B cell (primary cell): ENCODE measurements around the gene KCNH8.

ENCODE experiments used
- EZH2 ChIP-seq: IDR thresholded peaks from 2 replicates; pipeline ENCODE4 v1.6.1; 2012; ENCODE audit warnings: borderline replicate concordance, low read depth, mild to moderate bottlenecking, moderate library complexity, low read length; ENCODE audit not compliant: insufficient read depth, poor library complexity, severe bottlenecking
- TF ChIP-seq, protein P1 (sequence below): fragments of 200-600 bp; IDR thresholded peaks from one replicate; pipeline ENCODE4 v1.8.0; 2022; ENCODE audit warnings: antibody characterized with exemption, mild to moderate bottlenecking

DNA sequence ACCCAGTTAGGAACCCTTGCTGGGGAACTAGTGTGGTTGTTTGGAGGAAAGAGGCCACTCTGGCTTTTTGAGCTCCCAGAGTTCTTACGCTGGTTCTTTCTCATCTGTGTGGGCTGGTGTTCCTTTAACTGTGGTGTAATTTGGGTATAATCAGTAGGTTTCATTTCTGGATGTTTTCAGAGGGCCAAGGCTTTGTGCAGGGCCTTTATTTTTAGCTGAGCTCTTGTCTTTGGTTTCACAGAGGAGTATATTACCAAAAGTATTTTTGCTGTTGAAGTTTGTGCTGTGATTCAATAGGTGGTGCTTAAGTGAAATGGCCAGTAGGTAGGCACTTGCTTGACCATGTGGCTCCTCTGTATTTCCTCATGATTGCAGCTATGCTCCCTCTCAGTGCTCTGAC is 357.9 kb downstream of the KCNH8 start:
- TF ChIP-seq, protein P1, sequence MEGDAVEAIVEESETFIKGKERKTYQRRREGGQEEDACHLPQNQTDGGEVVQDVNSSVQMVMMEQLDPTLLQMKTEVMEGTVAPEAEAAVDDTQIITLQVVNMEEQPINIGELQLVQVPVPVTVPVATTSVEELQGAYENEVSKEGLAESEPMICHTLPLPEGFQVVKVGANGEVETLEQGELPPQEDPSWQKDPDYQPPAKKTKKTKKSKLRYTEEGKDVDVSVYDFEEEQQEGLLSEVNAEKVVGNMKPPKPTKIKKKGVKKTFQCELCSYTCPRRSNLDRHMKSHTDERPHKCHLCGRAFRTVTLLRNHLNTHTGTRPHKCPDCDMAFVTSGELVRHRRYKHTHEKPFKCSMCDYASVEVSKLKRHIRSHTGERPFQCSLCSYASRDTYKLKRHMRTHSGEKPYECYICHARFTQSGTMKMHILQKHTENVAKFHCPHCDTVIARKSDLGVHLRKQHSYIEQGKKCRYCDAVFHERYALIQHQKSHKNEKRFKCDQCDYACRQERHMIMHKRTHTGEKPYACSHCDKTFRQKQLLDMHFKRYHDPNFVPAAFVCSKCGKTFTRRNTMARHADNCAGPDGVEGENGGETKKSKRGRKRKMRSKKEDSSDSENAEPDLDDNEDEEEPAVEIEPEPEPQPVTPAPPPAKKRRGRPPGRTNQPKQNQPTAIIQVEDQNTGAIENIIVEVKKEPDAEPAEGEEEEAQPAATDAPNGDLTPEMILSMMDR: no peak
- no peak for TF ChIP-seq EZH2
